ENCODE results near the gene IGSF21.

The IGSF21 gene

GRCh38 chr1:18107369-18108298 is at the start of gene IGSF21:
IGSF21 (plus strand) TSS chr1:18107798; CDS start chr1:18108129, 331 bp downstream.
- no peak for DNase-seq (ENCODE audit: low read depth)
- no peak for TF ChIP-seq CTCF (conservative IDR thresholded peaks at IDR 0.05; ENCODE audit: low read depth, low read length)
- H3K4me3 ChIP-seq (ENCODE audit: low read depth, low read length), result no peak within 1 kb of the TSS

- TF ChIP-seq CTCF (conservative IDR thresholded peaks at IDR 0.05; ENCODE audit: low read depth, low read length), result no peak
- no peak overlapping the region for H3K4me3 ChIP-seq (ENCODE audit: low read depth, low read length)
- no peak for DNase-seq (ENCODE audit: low read depth)
These were observed 49.2 kb upstream of the IGSF21 start for GRCh38 chr1:18058206-18058921.

- TF ChIP-seq CTCF (conservative IDR thresholded peaks at IDR 0.05; ENCODE audit: low read depth, low read length), result no peak
- no peak for DNase-seq (ENCODE audit: low read depth)
- no peak overlapping the region for H3K4me3 ChIP-seq (ENCODE audit: low read depth, low read length)
These were observed 48.5 kb upstream of the IGSF21 start for GRCh38 chr1:18058981-18059605.

GRCh38 chr1:18060366-18060765 is 47.2 kb upstream of the IGSF21 start:
- TF ChIP-seq CTCF (conservative IDR thresholded peaks at IDR 0.05; ENCODE audit: low read depth, low read length), result no peak
- no peak for DNase-seq (ENCODE audit: low read depth)
- no peak overlapping the region for H3K4me3 ChIP-seq (ENCODE audit: low read depth, low read length)

- no peak overlapping the region for H3K4me3 ChIP-seq (ENCODE audit: low read depth, low read length)
- TF ChIP-seq CTCF (conservative IDR thresholded peaks at IDR 0.05; ENCODE audit: low read depth, low read length), result no peak
- DNase-seq (ENCODE audit: low read depth), result no peak
These were observed 45.4 kb upstream of the IGSF21 start for GRCh38 chr1:18062185-18062584.

- no peak for DNase-seq (ENCODE audit: low read depth)
- TF ChIP-seq CTCF (conservative IDR thresholded peaks at IDR 0.05; ENCODE audit: low read depth, low read length), result no peak
- H3K4me3 ChIP-seq (ENCODE audit: low read depth, low read length), result no peak overlapping the region
These were observed 43.1 kb upstream of the IGSF21 start for GRCh38 chr1:18064534-18064933.

Measured in choroid plexus epithelial cell (primary cell).